NCI-H748 (cell line): ENCODE data around the gene CAMK2N2.

Source experiments
- DNase-seq: peaks from one replicate; lab custom pipeline; 2025; ENCODE audit not compliant: unreplicated experiment; lab: John Stamatoyannopoulos, UW

CAMK2N2 gene

DNA sequence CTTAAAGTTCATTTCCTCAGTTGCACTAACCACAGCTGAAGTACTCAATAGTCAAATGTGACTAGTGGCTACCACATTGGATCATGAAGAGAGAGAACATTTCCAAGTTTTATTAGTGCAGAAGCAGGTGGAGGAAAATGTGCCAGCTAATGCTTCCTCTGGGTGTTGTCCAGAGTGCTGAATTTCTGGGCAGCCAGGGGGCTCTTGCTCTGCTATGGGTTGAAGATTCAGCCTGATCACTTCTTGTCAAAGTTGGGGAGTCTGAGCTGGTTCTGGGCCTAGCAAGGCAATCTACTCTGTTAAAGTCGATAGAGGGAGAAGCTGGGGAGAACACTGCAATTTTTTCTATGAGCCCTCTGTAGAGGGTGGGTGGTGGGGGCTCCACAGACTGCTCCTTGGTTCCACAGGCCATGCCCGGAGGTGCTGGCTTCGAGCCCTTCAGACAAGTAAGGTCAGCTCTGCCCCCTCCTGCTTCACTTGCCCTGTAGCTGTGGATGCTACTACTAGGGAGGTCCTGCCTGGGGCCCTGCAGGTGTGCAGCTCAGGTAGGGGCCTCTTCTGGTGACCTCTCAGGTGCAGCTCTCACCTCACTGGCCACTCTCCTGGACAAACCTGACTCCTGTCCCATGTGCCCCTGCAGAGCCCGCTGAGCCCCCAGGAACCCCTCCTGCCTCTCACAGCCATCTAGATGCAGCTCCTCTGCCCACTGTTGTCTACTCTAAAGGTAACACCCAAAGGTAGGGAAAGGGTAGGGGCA is 20.8 kb downstream of the CAMK2N2 start:
- DNase-seq: no peak

DNA sequence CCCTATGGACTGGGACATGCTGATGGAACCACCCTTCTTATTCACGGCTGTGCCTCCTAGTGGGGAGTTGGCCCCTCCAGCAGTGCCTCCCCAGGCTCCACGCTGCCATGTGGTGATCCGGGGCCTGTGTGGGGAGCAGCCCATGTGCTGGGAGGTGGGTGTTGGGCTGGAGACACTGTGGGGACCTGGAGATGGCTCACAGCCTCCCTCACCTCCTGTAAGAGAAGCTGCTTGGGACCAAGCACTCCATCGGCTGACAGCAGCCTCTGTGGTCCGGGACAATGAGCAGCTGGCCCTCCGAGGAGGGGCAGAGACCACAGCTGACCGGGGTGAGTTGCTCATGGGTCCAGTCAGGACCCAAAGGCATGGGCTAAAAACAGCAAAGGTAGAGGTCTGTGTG is 21.6 kb downstream of the CAMK2N2 start:
- no peak for DNase-seq

DNA sequence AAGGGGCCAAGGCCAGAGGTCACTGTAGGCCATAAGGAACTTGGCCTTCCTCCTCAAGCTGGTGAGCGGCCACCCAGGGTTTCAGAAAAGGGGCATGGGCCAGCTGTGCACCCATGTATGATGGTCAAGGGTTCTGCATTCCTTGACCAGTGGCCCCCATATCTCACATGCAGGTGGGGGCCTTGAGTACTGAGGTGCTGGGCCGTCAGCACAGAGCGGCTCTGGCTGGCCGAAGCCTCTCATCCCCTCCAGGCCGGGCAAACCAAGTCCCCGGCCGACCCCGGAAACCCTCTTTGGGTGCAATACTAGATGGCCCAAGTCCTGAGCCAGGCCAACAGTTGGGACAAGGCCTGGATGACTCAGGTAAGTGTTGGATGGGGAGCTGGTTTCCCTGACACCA is 22.1 kb downstream of the CAMK2N2 start:
- no peak for DNase-seq

DNA sequence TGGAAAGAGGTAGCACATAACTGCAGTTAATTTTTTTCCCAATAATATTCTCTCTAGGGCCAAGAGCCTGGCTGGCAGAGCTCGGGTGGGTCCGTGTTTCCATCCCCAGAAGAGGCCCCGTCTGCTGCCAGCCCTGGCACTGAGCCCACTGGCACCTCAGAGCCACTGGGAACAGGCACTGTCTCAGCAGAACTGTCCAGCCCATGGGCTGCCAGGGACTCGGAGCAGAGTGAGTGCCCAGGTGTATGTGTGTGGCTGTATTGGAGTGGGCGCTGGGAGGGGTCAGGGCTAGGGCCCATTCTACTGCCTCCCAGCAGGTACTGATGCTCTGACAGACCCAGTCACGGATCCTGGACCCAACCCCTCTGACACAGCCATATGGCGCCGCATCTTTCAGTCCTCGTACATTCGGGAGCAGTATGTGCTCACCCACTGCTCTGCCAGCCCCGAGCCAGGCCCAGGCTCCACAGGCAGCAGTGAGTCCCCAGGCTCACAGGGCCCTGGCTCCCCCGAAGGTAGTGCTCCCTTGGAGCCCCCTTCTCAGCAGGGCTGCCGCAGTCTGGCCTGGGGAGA is 23.0 kb downstream of the CAMK2N2 start:
- no peak for DNase-seq

DNA sequence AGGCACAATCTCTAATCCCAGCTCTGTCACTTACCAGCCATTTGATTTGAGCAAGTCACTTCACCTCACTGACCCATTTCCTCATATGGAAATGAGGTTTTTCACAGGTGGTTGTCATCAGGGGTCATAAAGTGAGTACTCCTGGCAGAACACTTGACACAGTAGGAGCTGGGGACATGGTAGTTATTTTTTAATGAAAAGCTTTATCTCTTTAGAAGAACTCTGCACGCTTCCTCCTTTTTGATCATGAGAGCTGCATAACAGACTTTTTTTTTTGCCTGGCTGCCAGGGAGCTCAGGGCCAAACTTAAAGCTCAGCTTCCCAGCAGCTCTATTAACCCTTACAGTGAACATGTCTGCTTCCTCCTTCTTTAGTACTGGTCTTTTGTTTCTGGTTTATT is 23.5 kb downstream of the CAMK2N2 start:
- no peak for DNase-seq

DNA sequence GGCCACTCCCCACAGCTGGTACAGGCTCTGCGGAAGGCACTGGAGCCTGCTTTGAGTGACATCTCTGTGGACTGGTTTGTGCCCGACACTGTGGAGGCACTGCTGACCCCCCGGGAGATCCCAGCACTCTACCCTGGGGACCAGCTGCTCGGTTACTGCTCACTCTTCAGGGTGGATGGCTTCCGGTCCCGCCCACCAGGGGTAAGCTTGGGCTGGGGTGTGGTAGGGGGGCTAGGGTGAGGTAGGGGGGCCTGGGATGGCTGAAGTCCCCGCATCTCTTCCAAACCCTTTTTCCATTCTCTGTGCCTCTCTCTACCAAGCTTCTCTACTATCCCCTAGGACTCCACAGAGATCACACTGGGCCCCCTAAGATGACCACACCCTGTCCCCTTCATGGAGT is 24.1 kb downstream of the CAMK2N2 start:
- DNase-seq: no peak

DNA sequence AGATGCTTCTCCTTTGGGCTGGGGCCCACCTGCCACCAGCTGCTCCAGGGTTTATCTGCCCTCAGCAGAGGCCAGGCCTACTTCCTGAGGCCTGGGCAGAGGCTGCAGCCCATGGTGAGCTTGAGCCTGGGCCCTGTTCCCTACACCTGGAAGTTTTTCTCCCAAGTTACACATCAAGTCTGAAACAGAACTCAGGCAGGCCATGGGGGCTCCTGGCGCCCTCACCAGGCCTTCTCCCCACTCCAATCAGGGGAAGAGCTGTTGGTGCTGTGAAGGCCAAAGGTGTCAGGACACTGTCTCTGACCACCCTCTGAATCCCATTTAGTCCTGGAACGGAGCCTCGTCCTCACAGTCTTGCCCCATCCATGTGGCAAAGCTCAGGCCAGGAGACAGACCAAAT is 24.7 kb downstream of the CAMK2N2 start:
- DNase-seq: no peak

DNA sequence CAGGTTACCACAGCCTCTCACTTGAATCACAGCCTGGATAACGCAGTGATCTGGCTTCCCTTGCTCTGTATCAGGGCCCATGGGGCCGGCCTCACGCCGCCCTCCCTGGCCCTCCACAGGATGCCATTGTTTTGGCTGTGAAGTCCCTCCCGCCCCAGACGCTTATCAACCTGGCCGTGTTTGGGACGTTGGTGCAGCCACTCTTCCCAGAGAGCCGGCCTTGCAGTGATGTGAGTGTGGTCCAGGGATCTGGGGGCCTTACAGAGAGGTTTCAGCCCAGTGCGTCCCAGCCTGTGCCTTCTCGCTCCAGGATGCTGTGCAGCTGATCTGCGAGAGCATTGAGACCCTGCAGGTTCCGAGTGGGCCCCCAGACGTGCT is 25.3 kb downstream of the CAMK2N2 start:
- DNase-seq: no peak

DNA sequence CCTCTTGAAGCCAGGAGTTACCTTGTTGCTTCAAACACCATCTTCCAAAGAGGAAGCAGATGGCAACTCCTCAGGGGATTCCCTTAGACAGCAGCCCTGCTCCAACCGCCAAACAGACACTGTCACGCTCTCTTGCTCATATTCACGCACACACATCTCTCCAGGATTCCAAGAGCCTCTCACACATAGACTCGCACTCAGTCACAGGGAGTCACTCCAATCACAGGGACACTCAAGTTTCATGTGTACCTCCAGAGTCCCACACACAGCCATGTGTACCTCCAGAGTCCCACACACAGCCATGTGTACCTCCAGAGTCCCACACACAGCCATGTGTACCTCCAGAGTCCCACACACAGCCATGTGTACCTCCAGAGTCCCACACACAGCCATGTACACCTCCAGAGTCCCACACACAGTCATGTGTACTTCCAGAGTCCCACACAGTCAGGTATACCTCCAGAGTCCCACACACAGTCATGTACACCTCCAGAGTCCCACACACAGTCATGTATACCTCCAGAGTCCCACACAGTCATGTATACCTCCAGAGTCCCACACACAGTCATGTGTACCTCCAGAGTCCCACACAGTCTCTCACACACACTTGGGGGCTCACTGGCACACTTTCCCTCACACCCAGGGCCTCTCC is 25.8 kb downstream of the CAMK2N2 start:
- no peak for DNase-seq

DNA sequence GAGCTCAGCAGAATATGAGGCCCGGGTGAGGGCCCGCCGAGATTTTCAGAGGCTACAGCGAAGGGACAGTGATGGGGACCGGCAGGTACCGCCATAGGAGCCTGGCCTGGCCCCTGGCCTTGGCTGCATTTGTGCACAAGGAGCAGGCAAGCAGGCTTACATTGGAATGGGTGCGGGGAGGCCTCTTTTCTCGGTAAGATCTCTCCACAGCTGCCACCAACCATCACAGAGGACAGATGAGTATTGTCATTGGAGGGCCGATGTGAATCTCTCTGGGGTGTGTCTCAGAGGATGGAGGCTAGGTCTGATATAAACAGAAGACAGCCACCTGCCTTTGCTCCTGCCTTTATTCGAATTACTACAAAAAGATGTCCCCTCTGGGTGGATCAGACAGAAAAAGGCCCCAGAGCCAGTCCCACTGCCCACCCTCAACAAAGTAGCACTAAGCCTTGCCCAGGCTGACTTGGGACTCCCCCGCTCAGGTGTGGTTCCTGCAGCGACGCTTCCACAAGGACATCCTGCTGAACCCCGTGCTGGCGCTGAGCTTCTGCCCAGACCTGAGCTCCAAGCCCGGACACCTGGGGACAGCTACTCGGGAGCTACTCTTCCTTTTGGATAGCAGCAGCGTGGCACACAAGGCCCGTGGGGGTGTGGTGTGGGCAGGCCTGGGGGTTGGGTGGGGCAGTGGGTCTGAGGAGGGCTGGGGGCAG is 26.5 kb downstream of the CAMK2N2 start:
- DNase-seq: no peak

DNA sequence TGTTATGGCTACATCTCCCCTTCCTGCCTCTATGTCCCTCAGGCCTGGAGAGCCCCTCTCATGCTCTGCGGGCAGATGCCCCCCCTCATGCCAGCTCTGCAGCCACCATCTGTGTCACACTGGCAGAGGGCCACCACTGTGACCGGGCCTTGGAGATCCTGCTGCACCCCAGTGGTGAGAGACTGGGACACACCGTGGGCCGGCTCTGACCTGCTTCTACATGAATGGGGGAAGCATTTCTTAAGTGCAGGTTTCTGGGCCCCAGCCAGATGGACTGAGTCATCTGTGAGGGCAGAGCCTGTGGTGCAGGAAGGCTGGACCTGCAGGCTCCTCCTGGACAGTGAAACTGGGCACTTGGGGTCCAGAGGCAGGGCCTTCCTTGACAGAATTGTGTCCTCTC is 27.1 kb downstream of the CAMK2N2 start:
- no peak for DNase-seq

DNA sequence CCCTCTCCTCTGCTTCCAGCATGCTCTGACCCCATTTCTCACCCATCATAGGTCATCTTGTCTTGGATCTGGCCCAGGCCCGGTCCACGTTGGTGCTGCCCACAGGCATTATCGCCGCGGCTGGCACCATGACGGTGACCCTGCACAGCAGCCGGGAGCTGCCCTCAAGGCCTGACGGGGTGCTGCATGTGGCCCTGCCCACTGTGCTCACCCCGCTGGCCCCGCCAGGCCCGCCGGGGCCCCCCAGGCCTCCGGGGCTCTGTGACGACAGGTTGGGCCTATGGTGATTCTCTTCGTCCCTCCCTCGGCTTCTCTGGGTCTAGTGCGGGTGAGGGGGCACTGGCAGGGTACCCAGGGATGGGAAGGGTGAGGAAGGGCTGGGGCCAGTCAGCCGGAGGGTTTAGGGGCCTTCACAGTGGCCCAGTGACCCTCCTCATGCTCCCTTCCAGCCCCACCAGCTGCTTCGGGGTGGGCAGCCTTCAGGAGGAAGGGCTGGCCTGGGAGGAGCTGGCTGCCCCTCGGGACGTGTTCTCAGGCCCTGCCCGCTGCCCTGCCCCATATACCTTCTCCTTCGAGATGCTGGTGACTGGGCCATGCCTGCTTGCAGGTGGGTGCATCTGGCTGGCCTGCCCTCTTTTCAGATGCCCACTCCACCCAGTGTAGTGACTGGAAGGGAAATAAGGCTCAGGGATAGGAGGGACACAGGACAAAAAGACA is 28.1 kb downstream of the CAMK2N2 start:
- no peak for DNase-seq

DNA sequence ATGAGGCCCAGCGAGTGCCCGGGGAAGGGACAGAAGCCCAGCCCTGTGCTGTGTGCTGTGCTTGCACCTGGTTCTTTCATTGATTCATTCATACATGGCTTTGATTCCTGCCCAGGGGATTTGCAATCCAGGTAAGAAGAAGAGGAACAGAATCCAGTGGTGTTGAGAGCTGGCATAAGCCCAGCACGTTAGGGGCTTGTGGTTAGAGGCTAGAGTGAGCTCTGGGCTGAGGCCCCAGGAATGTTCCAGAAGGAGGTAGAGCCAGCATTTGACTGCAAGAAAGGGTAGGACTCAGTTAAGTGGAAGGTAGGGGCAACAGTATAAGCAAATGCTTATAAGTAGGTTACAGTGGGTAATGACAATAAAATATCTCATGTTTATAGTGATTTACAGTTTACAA is 29.7 kb downstream of the CAMK2N2 start:
- DNase-seq: no peak

DNA sequence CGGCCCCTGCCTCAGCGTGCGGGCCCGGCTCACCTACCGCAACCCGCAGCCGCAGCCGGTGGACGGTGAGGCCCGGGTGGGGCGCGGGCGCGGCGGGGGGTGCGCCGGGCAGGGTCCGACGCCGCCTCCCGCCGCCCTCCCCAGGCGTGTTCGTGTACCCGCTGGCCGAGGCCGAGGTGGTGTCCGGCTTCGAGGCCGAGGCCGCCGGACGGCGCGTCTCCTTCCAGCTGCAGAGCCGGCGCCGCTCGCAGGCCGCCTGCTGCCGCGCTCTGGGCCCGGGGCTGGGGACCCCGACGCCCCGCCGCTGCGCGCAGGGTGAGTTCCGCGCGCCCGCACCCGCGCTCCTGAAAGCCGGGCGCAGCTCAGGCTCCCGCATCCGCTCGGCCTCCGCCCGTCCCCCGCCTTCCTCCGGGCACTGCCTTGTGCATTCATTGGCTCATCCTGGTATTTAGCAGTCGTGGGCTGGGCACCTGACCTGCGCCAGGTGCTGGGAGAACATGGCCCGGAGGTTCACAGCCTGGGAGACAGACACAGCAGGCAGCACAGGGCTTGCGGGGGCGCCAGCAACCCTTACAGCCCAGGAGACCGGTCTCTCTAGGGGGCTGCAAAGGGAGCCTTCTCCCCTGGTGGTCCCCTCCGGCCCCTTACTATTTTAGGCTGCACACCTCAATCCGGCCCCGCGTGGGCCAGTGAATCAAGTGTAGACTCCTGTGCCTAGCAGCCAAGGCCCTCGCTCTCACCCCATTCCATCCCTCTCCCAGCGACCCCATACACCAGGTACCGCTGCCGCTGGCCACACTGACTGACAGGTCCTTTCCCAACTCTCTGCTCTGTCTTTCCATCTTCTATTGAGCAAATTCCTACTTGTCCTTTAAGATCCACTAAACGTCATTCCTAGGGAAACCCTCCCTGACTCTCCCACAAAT is 30.5 kb downstream of the CAMK2N2 start:
- DNase-seq: peak; percentile 60

DNA sequence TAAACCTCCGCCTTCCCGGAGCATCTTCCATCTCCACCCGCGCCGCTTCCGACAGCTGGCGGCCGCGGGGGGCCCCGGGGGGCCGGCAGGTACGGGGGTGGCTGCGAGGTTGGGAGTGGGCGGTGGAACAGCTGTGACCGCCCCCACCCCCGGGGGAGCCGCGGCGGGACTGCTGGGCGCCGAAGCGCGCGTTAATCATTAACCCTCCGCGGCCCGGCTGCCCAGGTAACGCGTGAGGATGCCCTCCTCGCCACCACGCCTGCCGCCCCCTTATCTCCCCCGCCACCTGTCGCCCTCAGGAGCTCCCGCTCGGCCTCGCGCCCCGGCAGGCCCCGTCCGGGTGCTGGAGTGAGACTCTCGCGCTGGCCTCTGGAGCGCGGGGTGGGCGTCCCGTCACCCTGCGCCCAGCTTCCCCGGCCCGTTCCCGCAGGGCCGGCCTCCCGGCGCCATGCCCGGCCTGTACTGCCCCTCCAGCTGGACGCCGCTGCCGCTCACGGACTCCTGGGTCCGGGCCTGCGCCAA is 31.2 kb downstream of the CAMK2N2 start:
- DNase-seq: peak; percentile 40

DNA sequence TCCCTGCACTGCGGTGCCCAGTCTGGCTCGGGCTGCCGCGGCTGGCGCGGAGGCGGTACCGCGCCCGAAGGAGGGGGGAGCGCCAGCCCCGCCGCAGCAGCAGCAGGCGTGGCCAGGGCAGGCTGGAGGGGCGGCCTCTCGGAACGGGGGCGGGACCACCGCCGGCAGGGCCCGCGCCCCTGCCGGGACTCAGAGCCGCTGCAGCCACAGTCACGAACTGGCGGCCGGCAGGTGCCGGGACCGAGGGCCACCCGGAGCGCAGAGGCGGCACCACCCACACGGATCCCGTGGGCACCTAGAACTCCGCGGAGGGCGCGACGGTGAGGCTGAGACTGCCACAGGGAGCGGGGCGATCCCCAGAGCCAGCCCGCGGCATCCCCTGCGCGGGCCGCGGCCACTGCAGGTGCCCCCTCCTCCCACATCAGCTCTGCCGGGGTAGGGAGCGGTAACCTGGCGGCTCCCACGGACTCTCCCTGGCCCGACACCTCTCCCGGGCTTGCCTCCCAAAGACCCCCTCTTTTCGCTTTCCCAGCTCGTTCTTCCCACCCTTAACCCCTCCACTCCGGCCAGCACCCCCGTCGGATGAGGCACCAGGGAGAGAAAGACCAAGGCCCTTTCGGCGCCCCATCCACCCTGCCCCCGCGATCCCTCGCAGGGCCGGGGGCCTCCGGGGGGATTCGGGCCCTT is 31.8 kb downstream of the CAMK2N2 start, which contains the start of gene VWA5B2:
Gene VWA5B2, plus strand, starts transcription at position 192 of the 687 bp plus-strand sequence. CDS start 944 bp downstream, outside the sequence.
- DNase-seq: peak; percentile 80

DNA sequence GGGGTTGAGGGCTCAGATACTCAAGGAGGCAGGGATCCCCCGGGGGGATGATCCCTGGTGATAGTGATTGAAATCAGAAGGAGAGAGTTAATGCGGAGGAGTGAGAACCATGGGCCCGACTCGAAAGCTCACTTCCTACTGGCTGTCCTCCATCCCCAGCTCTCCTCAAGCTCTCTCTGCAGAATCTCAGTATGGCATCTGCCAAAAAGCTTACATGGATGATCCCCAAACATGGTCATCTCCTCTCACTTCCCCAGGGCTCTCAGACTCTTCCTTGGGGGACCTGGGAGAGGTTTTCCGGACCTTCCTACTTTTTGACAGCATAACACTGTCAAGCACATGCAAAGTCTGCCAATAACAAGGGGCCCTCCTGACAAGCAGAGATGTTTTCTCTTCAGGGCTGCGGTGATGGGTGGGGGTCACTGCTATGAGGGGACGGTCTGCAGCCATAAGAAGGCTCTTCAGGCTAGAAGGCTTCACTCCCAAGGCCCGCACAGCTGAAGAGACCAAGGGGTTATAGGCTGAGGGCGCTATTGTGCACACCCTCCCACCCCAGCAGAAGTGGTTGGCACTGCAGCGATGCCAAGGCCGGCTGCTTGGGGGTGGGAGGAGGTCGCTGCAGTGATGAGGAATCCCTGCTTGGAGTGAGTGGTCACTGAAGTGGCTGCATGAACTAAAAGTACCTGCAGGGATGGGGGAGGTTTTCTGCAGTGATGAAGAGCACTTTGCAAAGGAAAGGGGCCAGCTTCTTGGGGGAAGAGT is 32.8 kb downstream of the CAMK2N2 start:
- DNase-seq: no peak

DNA sequence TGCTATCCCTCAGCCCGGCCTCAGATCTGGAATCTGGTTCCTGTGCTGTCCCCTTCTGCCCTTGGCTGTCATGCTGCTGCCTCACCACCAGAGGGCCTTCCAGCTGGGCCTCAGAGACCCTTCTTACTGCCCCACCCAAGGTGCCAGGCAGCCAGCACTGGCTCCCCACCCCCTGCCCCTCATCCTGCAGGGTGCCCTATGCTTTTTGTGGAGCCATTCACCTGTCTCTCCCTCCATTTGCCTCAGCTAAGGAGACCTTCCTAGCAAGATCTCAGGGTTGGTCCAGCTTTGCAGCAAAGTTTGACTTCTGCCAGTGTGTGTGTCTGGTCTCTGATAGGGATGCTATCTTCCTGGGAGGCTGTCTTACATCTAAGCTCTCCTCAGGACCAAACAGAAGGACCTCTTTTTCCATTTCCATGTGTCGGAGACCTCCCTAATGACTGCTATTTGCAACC is 33.8 kb downstream of the CAMK2N2 start:
- peak; percentile 52 for DNase-seq
